NB4 (cell line): ENCODE results near the gene GABRR3.

ENCODE experiments used
- DNase-seq: peaks from one replicate; pipeline ENCODE4 v3.0.0; 2010; ENCODE audit warnings: low read depth
- H3K4me3 ChIP-seq: one replicate; pipeline ENCODE4 v1.5.1; 2011; ENCODE audit warnings: mild to moderate bottlenecking, low read depth, low read length, moderate library complexity
- CTCF ChIP-seq: IDR thresholded peaks from one replicate; pipeline ENCODE4 v1.5.1; 2012; ENCODE audit warnings: low read depth, low read length
- MAX ChIP-seq: IDR thresholded peaks from 2 replicates; pipeline ENCODE4 v1.6.1; 2011; ENCODE audit warnings: low read depth, low read length
- MYC ChIP-seq: IDR thresholded peaks from 2 replicates; pipeline ENCODE4 v1.6.1; 2011; ENCODE audit warnings: low read depth, low read length
- POLR2A ChIP-seq: IDR thresholded peaks from 2 replicates; pipeline ENCODE4 v1.6.1; 2011; ENCODE audit warnings: mild to moderate bottlenecking; ENCODE audit not compliant: insufficient read length; ENCODE audit errors: extremely low read depth

Gene GABRR3

DNA sequence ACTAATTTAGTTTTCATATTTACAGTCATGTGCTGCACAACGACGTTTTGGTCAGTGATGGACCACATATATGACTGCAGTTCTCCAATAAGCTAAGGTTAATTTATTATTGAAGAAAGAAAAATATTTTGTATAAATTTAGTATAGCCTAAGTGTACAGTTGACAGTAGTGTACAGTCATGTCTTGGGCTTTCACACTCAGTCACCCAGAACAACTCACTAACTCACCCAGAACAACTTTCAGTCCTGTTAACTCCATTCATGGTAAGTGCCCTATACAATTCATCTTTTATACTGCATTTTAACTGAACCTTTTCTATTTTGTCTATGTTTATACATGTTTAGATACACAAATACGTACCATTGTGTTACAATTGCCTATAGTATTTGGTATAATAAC is 3.8 kb upstream of the GABRR3 start:
- H3K4me3 ChIP-seq = no peak overlapping the region
- no peak for DNase-seq
- TF ChIP-seq MAX (no peak), CTCF (no peak), POLR2A (no peak), MYC (no peak)

GRCh38 chr3:98038286-98038685 is 3.2 kb upstream of the GABRR3 start:
- H3K4me3 ChIP-seq = no peak overlapping the region
- no peak for DNase-seq
- TF ChIP-seq MAX (no peak), POLR2A (no peak), CTCF (no peak), MYC (no peak)

GRCh38 chr3:98034486-98034885 is 629 bp downstream of the GABRR3 start:
- no peak overlapping the region for H3K4me3 ChIP-seq
- no peak for TF ChIP-seq CTCF
- no peak for TF ChIP-seq MAX
- TF ChIP-seq MYC = no peak
- TF ChIP-seq POLR2A = no peak
- DNase-seq = no peak

DNA sequence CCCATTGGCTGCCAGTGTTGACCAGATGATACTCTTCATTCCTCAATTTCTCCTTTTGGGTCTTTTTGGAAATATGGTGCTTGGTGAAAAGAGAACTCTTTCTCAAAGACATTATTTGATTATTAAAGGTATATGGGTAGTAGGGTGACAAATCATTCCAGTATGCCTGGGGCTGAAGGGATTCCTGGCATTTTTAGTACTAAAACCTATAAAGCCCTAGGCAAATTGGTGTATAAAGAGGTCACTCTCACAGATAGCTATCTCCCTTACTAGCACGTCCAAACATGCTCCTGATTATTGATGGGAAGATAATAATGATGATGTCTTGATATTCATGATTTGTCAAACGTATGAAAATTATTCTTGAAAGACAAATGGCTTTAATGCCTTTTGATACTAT is 1.1 kb downstream of the GABRR3 start:
- no peak overlapping the region for H3K4me3 ChIP-seq
- TF ChIP-seq MAX (no peak), POLR2A (no peak), CTCF (no peak), MYC (no peak)
- DNase-seq = no peak

DNA sequence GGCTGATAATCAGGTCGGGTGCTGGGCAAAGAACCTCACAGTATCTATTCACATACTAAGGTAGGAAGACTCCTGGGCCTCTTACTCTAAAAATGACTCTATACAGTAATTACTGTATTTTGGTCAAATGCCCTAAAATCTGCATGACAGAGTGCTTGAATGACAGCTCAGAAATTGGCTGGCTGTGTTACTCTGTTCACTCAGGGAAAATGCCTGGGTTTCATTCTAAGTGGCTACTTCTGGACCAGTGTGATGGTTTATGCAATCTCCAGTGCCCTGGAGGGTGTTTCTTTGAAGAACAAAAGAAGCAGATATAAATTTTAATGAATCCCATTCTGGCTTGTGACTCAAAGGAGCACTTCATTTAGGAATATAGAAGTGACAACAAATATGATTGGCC is 2.2 kb downstream of the GABRR3 start:
- no peak overlapping the region for H3K4me3 ChIP-seq
- TF ChIP-seq MAX (no peak), POLR2A (no peak)
- DNase-seq = no peak

DNA sequence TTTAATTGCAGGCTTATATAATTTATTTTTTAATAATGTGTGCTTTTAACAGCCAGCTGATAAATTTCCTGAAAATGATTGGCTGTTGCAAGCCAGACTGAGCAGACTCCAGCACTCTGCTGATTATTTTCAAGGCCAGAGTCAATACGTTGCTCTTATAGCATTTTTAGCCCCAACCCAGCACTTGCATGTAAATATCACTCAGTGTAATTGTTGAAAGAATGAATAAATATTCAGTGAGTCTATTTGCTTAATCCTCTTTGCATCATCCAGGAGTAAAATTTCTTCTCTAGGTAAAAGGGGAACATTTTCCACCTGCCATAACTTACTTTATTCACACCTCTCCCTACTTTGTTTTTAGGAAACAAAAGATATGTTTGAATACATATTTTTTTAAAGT is 2.9 kb downstream of the GABRR3 start:
- no peak overlapping the region for H3K4me3 ChIP-seq
- TF ChIP-seq MYC (no peak), CTCF (no peak), MAX (no peak), POLR2A (no peak)
- no peak for DNase-seq
